ENCODE measurements around the gene CACNA1E.
"Not testable (repeated sequence)": the region's sequence is repeated elsewhere in the genome, so short reads cannot be mapped to it uniquely, and the experiment has no call there.

CACNA1E gene

DNA sequence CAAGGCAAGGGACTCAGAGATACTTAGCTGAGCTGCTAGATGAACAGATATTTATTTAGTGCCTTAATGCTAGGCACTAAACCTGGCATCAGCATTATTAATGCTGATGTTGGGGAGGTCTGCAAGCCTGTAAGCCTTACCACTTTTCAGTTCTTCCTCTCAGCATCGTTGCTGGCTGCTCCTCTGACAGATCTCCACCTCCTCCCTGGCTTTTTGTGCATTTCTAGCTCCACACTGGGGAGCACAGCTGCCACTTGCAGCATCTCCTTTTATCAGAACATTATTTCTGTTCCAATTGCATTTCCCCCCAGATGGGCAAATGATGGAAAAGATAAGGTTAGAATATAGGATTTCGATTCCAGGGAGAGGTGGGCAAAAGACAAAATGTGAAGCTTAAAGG lies 34.8 kb downstream of the CACNA1E start:
- no peak for DNase-seq

DNA sequence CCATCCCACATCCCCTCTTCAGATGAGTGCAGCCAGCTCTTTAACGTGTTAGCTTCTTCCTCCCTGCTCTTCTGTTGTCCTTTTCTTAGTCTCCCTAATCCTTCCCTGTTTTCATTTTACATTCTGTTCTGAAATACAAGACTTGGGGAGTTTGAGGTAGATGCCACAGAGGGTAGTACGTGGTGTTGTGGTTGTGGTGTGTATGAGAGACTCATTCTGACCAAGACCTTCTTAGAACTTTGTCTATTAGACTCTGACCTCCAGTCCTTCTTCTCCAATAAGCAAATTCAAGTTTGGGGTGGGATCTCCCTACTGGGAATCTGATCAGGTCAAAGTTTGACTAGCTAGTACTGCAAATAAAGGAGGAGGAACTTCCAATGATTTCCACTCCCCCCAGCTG lies 39.5 kb downstream of the CACNA1E start:
- DNase-seq: no peak

DNA sequence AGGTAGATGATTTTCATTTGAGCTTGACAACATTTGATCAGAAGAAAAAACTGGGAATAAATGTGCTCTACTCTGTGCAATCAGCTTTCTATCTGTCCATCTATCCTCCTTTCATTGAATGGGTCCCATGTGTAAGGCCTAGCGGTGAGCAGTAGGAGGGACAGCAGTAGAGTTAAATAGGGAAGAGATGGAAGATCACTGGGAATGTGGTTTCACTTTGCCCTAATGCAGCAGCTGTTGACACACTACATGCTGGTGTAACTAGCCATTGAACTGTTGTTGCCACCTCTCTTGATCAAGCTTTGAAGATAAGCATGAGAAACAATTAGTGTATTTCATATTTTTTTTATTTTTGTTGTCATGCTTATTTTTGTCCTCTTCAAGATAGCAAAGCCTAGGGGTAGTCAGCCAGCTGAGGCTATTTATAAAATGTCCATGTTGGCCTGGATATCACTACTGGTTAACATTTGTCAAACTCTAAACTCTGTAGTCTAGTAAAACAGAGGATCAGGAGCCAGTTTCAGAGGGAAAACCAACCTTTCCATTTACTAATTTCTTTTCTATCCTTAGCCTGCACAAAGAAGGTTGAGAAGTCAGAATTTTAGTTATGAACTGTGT lies 41.9 kb downstream of the CACNA1E start:
- DNase-seq: no peak

DNA sequence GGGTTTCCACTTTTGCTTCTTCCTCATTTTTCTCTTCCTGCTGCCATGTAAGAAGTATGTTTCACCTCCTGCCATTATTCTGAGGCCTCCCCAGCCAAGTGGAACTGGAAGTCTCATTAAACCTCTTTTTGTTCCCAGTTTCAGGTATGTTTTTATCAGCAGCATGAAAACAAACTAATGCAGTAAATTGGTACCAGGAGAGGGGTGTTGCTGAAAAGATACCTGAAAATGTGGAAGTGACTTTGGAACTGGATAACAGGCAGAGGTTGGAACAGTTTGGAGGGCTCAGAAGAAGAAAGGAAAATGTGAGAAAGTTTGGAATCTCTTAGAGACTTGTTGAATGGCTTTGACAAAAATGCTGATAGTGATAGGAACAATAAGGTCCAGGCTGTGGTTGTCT lies 44.9 kb downstream of the CACNA1E start:
- DNase-seq: not testable (repeated sequence)

DNA sequence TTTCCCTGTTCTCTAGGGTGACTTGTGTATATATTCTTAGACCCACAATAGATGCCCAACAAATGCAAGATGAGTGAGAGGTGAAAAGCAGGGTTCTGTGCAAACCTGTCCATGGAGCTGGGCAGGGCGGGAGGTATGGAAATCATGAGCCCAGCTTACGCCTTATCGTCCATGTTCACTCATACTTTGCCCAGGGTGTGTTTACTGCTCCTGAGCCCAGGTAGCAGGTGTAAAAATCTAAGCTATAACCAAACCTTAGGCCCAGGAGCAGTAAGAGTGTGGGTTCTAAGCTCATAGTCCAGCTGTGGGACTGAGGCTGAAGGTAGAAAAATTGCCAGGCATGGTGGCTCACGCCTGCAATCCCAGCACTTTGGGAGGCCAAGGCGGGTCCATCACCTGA lies 48.1 kb downstream of the CACNA1E start:
- no peak for DNase-seq

DNA sequence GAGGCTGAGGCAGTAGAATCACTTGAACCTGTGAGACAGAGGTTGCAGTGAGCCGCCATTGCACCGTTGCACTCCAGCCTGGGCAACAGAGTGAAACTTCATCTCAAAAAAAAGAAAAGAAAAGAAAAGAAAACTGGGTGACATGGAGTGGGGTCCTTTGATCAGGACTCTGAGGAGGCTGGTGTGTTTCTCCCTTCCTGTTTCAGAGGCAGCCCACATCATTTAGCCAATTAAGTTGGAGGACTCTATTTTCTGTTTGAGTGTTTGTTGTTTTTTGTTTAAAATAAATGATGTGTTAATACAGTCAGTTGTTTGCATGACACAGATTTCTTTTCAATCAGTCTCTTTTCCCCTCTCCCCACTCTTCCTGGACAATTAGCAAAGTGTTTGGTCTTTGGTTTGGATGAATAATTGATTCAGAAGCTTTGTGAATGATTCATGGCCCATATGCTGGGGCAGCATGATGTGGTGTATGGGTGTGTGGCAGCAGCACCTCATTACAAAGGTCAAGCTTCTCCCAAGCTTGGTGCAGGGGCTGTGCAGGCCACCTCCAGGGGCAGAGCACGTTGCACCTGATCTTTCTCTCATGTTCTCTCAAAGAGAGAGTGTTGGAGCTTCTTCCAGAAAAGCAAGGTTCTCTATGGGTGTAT lies 48.8 kb downstream of the CACNA1E start:
- no peak for DNase-seq

DNA sequence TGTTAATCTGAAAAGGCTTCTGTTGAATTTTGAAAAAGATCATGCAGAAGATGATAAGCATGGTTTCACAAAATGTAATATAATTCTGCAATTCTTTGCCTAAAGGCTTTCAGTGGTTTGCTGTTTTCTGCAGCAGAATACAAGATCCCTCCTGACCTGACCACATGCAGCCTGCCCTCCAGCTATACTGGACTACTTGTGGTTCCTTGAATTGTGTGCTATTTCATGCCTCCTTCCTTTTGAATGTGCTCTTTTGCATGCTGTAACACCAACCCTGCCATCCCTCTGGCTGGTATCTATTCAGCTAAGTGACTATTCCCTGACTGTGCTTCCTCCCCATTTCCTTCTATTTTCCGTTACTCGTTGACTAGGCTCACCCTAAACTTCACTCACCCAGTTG lies 55.5 kb downstream of the CACNA1E start:
- no peak for DNase-seq

DNA sequence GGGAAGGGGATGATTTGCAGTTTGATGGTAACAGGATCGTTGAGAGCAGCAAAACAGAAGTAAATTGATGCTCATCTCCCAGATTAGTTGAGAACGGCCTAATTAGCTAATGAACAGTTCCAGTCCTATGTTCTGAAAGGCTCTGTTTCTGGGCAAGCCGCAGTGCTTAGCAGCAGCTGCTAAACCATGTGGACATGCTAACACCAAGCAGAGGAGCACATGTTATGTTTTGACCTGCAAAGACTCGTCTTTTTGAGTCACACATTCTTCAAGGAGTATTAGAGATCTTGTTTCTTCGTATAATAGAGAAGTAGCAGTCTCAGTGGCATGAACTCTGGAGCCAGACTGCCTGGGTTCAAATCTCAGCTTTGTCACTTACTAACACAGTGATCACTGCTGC lies 58.1 kb downstream of the CACNA1E start:
- no peak for DNase-seq

DNA sequence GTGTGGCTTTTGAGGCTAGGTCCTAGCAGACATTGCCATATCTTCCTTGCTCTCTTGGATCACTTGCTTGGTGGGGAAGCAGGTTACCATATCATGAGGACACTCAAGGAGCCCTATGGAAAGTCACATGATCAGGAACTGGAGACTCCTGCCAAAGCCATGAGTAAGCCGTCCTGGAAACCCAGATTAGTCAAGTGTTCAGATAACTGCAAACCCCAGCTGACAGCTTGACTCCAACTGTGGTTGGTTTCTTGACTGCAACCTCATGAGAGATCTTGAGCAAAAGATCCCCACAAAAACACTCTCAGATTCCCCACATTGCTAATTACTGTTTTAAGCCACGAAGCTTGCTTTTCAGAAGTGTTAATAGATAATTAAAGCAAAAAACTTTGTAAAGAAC lies 58.6 kb downstream of the CACNA1E start:
- no peak for DNase-seq

DNA sequence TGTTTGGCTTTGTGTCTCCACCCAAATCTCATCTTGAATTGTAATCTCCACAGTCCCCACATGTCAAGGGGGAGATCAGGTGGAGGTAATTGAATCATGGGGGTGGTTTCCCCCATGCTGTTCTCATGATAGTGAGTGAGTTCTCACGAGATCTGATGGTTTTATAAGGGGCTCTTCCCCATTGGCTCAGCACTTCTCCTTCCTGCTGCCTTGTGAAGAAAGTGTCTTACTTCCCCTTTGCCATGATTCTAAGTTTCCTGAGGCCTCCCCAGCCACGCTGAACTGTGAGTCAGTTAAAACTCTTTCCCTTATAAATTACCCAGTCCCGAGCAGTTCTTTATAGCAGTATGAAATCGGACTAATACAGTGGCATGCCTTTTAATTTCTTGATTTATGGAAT lies 59.1 kb downstream of the CACNA1E start:
- not testable (repeated sequence) for DNase-seq

DNA sequence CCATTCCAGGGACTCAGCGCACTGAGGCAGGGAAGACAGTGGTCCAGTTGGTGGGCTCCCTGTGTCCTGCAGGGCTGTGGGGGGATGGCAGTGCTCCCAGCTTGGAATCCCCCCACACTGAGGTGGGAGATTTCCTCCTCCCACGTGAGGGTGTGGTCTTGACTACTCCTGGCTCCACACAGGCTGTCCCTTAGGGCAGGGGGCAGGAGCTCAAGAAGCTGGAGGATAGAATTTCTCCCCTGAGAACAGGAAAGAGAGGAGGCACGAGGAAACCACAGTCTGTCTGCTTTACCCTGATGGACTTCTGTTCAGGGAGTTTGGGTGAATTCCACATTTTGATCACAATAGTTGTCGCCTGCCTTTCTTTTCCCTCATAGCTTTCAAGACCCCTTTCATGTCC lies 62.1 kb downstream of the CACNA1E start:
- DNase-seq: no peak

DNA sequence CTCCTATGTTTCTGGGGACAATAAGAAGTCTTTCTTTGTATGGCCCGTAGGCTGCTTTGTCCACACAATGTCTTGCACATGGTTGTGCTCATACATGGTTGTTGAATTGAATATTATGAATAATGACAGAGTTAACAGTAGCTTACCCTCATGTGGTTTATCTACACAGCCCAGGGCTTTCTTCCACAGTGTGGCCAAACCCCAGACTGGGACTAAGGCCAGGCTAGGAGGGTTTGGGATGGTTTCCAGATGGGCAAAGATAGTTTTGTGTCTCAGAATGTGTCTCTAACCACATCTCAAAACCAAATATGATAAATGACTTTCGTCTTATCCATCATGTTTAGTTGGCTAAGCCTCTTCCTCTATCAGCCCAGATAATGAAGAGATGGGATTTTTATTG lies 65.2 kb downstream of the CACNA1E start:
- DNase-seq: peak; percentile 50

DNA sequence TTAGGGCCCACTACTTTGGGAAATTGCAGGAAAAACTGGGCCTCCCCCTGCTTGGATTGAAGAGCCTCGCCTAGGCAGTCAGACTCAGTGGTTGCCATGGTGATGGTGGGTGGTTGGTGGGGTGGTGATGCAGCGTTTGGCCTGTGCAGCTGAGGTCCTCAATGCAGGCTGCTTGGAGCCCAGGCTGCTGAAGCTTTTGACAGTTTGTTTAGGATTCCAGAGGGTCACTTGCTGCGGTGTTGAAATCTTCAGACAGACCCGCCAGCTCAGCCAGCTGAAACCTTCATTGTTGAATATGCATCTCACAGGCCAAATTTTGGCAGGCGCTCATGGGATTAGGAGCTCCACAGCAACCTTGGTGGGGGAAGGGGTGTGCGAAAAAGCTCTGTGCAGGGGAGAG lies 67.9 kb downstream of the CACNA1E start:
- DNase-seq: no peak

DNA sequence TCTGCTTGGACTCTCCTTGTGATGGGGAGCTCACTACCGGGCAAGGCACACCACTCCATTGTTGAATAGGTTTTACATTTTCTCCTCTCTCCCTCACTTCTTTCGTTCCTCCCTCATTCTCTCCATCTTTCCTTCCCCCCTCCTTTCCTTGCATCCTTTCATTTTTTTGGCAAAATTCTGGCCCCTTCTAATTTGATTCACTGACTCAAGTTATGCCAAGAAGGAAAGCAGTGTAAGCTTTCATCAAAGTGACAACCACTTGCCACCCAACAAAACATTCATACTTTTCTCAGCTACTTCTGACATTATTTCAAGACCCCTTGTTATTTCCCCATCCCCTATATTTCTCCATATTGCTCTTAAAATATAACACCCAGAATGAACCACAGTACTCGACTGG lies 68.4 kb downstream of the CACNA1E start:
- no peak for DNase-seq

DNA sequence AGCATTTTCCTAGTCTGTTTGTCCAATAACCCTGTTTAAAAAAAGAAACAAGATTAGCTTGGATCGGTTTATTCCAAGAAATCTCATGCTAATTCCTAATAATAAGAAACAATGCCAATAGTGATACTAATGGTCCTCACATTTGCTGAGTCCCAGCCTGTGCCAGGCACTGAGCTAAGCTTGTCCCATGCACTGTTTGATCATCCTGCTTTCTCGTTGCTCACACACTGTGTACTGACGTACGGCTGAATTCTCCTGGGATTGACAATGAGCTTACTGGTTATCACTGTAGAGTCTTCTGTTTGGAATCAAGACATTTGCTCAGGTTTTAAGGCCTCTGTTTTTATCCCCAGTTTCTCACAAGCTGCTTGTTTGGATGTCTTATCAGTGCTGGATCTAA lies 71.1 kb downstream of the CACNA1E start:
- DNase-seq: no peak

DNA sequence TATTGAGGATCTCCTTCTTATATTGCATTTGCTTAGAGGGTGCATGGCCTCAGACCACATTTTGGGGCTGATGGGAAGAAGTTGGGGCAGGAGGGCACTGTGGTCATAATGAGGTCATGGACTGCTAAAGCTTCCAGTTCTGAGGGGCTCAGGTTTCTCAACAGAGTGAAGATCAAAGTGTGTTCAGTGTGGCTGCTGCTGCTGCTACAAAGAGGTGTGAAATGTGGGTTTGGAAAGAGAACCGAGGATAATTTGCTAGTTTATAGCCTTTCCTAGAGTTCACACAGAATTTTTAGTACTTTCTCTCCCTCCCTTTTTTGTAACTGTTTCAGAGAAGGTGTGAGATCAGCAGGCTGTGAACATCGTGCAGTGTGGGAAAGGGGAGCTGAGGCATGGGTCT lies 73.3 kb downstream of the CACNA1E start:
- no peak for DNase-seq

DNA sequence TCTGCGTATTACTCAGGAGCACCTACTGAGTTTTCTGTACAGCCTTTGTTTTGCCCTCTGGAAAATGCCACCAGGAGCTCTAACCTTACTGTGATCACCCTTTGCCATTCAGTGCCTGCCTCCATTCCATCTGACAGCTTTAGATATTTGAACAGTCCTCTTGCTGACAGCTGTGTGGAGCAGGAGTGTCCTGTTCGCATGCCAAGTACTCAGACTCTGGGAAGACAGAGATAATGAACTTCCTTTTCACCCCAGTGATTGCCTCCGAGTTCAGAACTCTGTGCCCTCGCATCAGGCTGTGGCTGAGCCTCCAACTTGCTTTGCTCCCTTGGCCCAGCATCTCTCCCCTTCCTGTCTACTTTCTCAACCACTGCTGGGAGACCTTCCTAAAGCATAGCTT lies 74.0 kb downstream of the CACNA1E start:
- DNase-seq: no peak

DNA sequence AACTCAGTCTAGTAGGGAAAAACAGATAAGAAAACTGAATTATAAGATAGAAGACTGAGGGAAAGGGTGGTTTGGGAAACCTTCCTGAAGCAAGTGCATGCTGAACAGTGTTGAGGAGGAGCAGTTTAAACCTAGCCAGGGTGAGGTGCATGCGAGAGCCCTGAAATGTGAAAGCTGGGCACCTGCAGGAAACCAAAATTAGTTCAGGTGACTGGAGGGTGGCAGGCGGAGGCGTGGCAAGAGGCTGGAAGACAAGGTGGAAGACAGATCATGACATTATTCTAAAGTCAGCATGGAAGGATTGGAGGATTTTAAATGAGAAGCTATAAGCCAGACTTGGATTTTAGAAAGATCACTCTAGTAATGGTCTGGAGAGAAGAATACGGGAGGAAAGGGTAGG lies 75.1 kb downstream of the CACNA1E start:
- no peak for DNase-seq

DNA sequence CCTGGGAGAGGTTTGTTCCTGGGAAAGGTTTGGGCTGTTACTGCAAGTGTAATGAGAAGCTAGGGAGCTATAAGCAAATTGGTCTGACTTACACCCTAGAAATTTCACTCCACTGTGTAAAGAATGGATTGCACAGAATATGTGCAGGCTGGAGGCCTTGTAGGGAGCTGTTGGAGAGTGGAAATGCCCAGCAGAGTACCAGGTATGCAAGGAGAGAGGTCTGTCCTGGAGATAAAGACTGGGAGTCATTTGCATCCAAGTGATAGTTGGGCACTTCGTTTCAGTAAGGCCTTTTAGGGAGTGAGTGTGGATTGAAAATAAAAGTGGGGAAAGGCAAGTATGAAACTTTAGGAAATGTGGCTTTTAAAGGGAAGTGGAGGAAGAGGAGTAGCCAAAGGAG lies 75.8 kb downstream of the CACNA1E start:
- DNase-seq: no peak

DNA sequence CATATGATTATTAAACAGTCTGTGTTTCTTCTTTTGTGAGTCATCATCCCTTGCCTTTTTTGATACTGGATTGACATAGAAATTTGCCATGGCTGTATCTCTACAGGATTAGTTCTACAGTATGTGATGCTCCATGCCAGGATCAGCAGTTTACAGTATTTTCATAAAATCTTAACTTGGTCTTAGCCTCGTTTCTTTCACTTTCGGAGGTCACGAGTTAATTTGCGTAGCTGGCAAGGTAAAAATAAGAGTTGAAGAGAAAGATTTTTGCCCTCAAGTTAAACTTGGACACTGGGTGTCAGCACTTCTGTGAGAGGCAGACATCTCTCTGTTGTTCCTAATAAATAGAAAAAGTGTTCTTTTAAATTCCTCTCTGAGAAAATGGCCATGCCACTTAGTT lies 79.1 kb downstream of the CACNA1E start:
- no peak for DNase-seq

DNA sequence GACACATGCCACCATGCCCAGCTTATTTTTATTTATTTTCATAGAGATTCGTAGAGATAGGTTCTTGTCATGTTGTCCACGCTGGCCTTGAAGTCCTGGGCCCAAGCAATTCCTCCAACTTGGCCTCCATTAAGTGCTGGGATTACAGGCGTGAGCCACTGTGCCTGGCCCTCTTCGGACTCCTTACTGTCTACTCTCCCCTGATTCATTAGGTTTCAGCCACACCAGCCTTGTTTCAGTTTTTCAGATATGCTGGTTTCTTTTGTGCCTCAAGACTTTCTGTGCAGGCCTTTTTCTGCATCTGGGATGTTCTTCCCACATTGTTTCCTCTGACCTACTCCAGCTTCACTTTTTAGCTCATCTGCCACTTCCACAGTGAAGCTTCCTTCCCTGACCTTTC lies 85.4 kb downstream of the CACNA1E start:
- no peak for DNase-seq

DNA sequence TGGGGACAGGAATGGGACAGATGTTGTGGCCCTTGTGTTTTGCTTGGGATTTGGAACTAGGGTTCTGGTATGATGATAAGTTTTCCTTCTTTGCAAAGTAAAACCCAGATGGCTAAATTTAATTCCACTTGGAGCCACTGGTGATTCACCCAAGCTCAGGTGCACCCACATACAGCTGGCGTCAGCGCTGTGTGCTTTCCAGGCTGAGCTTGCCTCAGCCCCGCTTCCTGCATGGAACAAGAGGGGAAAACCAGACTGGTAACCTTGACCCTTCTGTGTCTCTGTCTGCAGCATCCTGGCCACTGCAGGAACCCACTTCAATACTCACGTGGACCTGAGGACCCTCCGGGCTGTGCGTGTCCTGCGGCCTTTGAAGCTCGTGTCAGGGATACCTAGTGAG lies 94.2 kb downstream of the CACNA1E start:
- no peak for DNase-seq

DNA sequence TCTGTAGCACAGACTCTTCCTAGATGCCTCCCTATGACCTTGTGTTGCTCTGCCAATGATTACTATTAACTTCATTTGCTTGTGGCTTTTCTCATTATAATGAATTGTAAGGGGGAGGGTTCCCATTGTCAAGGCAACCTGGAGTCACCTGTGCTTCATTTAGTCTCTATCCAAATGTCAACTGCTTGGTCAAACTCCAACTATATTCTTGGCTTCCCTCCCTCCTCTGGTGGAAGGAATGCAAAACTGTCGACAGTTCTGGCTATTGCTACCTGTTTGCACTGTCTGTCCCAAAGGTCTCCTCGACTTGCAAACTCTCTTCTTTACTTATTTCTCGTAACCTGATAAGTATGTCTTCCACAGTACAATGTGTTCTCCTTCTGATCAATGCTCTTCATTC lies 100.3 kb downstream of the CACNA1E start:
- DNase-seq: no peak

DNA sequence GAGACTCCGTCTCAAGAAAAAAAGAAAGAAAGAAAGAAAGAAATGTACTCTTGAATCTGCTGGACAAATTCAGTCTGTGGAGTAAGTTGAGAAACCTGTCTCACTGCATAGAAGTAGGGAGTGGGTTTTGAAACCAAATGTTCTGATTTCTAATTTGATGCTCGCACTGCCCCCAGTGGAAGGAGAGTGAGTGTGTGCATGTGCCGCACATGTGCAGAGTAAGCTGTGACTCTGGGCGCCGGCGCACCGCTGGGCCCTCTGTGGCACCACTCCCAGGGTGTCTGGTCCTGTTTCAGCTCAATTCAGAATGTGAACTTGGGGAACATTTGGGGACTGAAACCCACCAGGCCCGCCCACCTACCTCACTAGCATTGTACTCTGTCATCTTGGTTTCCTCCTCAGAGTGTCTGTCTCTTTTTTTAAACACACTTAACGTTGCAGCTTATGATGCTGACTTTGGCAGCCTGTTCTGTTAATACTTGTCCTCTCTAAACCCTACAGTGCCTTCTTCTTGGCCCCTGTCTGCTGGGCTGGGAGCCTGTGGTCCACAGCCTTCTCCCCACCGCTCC lies 104.6 kb downstream of the CACNA1E start:
- no peak for DNase-seq

DNA sequence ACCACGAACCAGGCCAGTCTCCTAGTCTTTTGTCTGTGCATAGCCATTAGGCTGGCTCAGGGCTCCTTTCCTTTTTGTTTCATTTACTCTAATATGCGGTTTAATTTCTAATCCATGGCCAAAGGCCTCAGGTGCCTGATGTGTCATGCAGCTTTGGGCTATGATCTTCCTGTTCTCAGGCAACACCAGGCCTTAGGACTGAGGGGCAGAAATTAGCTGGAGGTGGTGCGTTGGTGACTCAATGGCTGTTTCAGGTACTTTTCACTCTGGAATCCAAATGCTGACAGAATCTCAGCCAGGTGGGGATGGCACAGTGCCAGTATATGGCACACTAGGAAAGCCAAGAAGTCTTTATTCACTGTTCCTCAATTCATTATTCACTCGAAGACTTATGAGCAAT lies 105.3 kb downstream of the CACNA1E start:
- DNase-seq: no peak
